T-cell (primary cell): ENCODE data around the gene ARPC1B. TPM values are rescaled to one million over a fixed set of nuclear protein-coding genes. Genes with fewer than 3 reads are reported as not detected.

Experiments used
- ATAC-seq, 4 experiments: fragments of 200-7000 bp in 3 of 4; fragments of 150-1000 bp in 1 of 4; cut with Tn5 transposase; replicated peaks in 1 of 4; 1 replicate in 3 of 4; 2 replicates in 1 of 4; pipeline ENCODE4 v1.10.0; 2021; ENCODE audit warnings: moderate library complexity in 3 of 4, mild to moderate bottlenecking in 2 of 4, moderate number of reproducible peaks in 1 of 4
- CTCF ChIA-PET, 2 donors: fragments of 300-600 bp; sonication (Branson Sonifier 250); formaldehyde crosslinking; loops; one replicate each; lab custom pipeline; 2022; ENCODE audit warnings: antibody characterized with exemption in 2 of 2; lab: Charles Lee
- POLR2A ChIA-PET, 2 donors: fragments of 300-600 bp; sonication (Branson Sonifier 250); formaldehyde crosslinking; loops; one replicate each; lab custom pipeline; 2022; ENCODE audit warnings: antibody characterized with exemption in 2 of 2; lab: Charles Lee
- DNase-seq, 35 experiments: peaks; one replicate each; pipeline versions ENCODE4 v3.0.0 to v3.0.0-alpha.2; 2013 to 2023
- H3K27ac ChIP-seq: one replicate; pipeline ENCODE4 v1.5.1; 2013; ENCODE audit warnings: low read length
- H3K27me3 ChIP-seq, 2 experiments: replicated peaks in 1 of 2; 1 replicate in 1 of 2; 2 replicates in 1 of 2; pipeline versions ENCODE4 v1.6.1 to v1.7.0; 2013; ENCODE audit warnings: low read length in 1 of 2, mixed read lengths in 1 of 2; ENCODE audit not compliant: control insufficient read depth in 2 of 2, insufficient read depth in 2 of 2; ENCODE audit errors: extremely low read depth in 1 of 2
- H3K36me3 ChIP-seq, 2 donors: 1 replicate in 1 of 2; 2 replicates in 1 of 2; pipeline versions ENCODE4 v1.6.1 to v1.7.0; 2013; ENCODE audit warnings: low read length in 1 of 2; ENCODE audit not compliant: control insufficient read depth in 2 of 2, insufficient read depth in 1 of 2; ENCODE audit errors: extremely low read depth in 1 of 2
- H3K4me1 ChIP-seq, 2 experiments: 1 replicate in 1 of 2; 2 replicates in 1 of 2; pipeline versions ENCODE4 v1.6.1 to v1.7.0; 2013; ENCODE audit warnings: low read length in 2 of 2, mixed read lengths in 1 of 2; ENCODE audit not compliant: insufficient read depth in 2 of 2, control insufficient read depth in 1 of 2; ENCODE audit errors: extremely low read depth in 1 of 2
- H3K4me3 ChIP-seq, 2 donors: 1 replicate in 1 of 2; 2 replicates in 1 of 2; pipeline versions ENCODE4 v1.5.1 to v1.7.0; 2013; ENCODE audit warnings: mild to moderate bottlenecking in 2 of 2, low read length in 1 of 2, moderate library complexity in 1 of 2; ENCODE audit not compliant: control insufficient read depth in 1 of 2; ENCODE audit errors: extremely low read depth in 1 of 2
- H3K9me3 ChIP-seq: 2 replicates; pipeline ENCODE4 v1.7.0; 2013
- H3K27ac Mint-ChIP-seq, 2 donors: one replicate each; pipeline ENCODE4 v1.8.0; 2020 to 2021; ENCODE audit warnings: mild to moderate bottlenecking in 2 of 2, mixed read lengths in 2 of 2
- H3K27me3 Mint-ChIP-seq, 2 donors: one replicate each; pipeline ENCODE4 v1.8.0; 2021 to 2022; ENCODE audit warnings: mixed read lengths in 2 of 2
- H3K36me3 Mint-ChIP-seq: one replicate; pipeline ENCODE4 v1.8.0; 2021; ENCODE audit warnings: mixed read lengths
- H3K4me1 Mint-ChIP-seq, 3 donors: one replicate each; pipeline ENCODE4 v1.8.0; 2020 to 2022; ENCODE audit warnings: mixed read lengths in 3 of 3, mild to moderate bottlenecking in 1 of 3
- H3K4me3 Mint-ChIP-seq, 3 donors: one replicate each; pipeline ENCODE4 v1.8.0; 2020 to 2022; ENCODE audit warnings: mild to moderate bottlenecking in 3 of 3, mixed read lengths in 3 of 3, moderate library complexity in 3 of 3
- H3K9me3 Mint-ChIP-seq, 3 donors: one replicate each; pipeline ENCODE4 v1.8.0; 2020 to 2022; ENCODE audit warnings: mixed read lengths in 3 of 3
- WGBS: methylation state at CpG from one replicate; pipeline ENCODE4 v1.1.5; 2013; ENCODE audit warnings: missing lambda C conversion rate; ENCODE audit not compliant: insufficient coverage; 5-methylcytosine and 5-hydroxymethylcytosine counted together
- total RNA-seq, 35 experiments: library from RNA in 6 of 35; stranded (reverse) in 6 of 35; fragments of 120-200 nt in 1 of 35; gene quantifications; one replicate each; pipeline versions ENCODE4 v1.2.1 to v1.2.4 and lab custom pipeline; 2013 to 2026

Gene ARPC1B
- total RNA-seq, 5 donors from 2014 or later (not counting 1 experiment from before 2014, with no cell fraction given): 131 to 232 (median 203) TPM

- Mint-ChIP-seq H3K9me3 (no peaks in the 10 kb centered on the region), H3K4me1 (peaks cover 6 to 9% (median 8%) of the 10 kb centered on the region in 3 donors), H3K27me3 (no peaks in the 10 kb centered on the region), H3K4me3 (no peak overlapping the region), H3K27ac (no peak overlapping the region), H3K36me3 (peaks cover 44% of the 10 kb centered on the region)
- H3K4me3 ChIP-seq: no peak overlapping the region
- H3K27me3 ChIP-seq: no peaks in the 10 kb centered on the region
- no peaks in the 10 kb centered on the region for H3K9me3 ChIP-seq
- WGBS: 100% methylated on average over 6 of the region's 9 CpGs
- POLR2A ChIA-PET: interaction anchor here in 1 of 2 donors (0.9 kb wide), 1 partner anchor 9 kb away, joined by 3 read pairs; the partner anchor contains the start of gene BUD31
- peaks cover 30 to 72% of the 10 kb centered on the region in 2 donors for H3K36me3 ChIP-seq
- DNase-seq: no peak
- no peak overlapping the region for H3K27ac ChIP-seq
- no peak for ATAC-seq
- no peaks in the 10 kb centered on the region for H3K4me1 ChIP-seq
- CTCF ChIA-PET: interaction anchor here in 1 of 2 donors (0.6 kb wide), 1 partner anchor 56 kb away, joined by 7 read pairs; no protein-coding TSS in a partner anchor
These were observed 43.7 kb downstream of the ARPC1B start for GRCh38 chr7:99418260-99418659.

- Histone ChIP-seq H3K4me3 (no peak overlapping the region), H3K4me1 (no peaks in the 10 kb centered on the region), H3K27me3 (no peaks in the 10 kb centered on the region), H3K36me3 (peaks cover 33 to 72% of the 10 kb centered on the region in 2 donors), H3K9me3 (no peaks in the 10 kb centered on the region), H3K27ac (no peak overlapping the region)
- ChIA-PET CTCF (no interaction called here), POLR2A (no interaction called here)
- 95% methylated on average over 27 of the region's 29 CpGs for WGBS
- Mint-ChIP-seq H3K9me3 (no peaks in the 10 kb centered on the region), H3K4me1 (peaks cover 6 to 9% (median 6%) of the 10 kb centered on the region in 3 donors), H3K27me3 (no peaks in the 10 kb centered on the region), H3K4me3 (no peak overlapping the region), H3K27ac (no peak overlapping the region), H3K36me3 (peaks cover 43% of the 10 kb centered on the region)
- ATAC-seq (no peak), DNase-seq (no peak)
These were observed 44.9 kb downstream of the ARPC1B start for GRCh38 chr7:99419323-99420021.

GRCh38 chr7:99420213-99420612, 45.7 kb downstream of the ARPC1B start:
- H3K27me3 ChIP-seq: no peaks in the 10 kb centered on the region
- H3K36me3 ChIP-seq: peaks cover 36 to 73% of the 10 kb centered on the region in 2 donors
- no peaks in the 10 kb centered on the region for H3K4me1 ChIP-seq
- ATAC-seq: no peak
- H3K4me3 ChIP-seq: no peak overlapping the region
- no peaks in the 10 kb centered on the region for H3K27me3 Mint-ChIP-seq
- ChIA-PET CTCF (no interaction called here), POLR2A (no interaction called here)
- H3K4me1 Mint-ChIP-seq: peaks cover under 1 to 6% (median 3%) of the 10 kb centered on the region in 3 donors
- no peak overlapping the region for H3K4me3 Mint-ChIP-seq
- no peak overlapping the region for H3K27ac ChIP-seq
- no peak for DNase-seq
- no peak overlapping the region for H3K27ac Mint-ChIP-seq
- no peaks in the 10 kb centered on the region for H3K9me3 ChIP-seq
- peaks cover 40% of the 10 kb centered on the region for H3K36me3 Mint-ChIP-seq
- no peaks in the 10 kb centered on the region for H3K9me3 Mint-ChIP-seq
- 100% methylated on average over 4 of the region's 5 CpGs for WGBS

GRCh38 chr7:99420986-99421385, 46.5 kb downstream of the ARPC1B start:
- Histone ChIP-seq H3K36me3 (peaks cover 40 to 68% of the 10 kb centered on the region in 2 donors), H3K4me1 (no peaks in the 10 kb centered on the region), H3K4me3 (no peak overlapping the region), H3K27ac (no peak overlapping the region), H3K27me3 (no peaks in the 10 kb centered on the region), H3K9me3 (no peaks in the 10 kb centered on the region)
- H3K27me3 Mint-ChIP-seq: no peaks in the 10 kb centered on the region
- H3K27ac Mint-ChIP-seq: no peak overlapping the region
- POLR2A ChIA-PET: no interaction called here
- H3K9me3 Mint-ChIP-seq: no peaks in the 10 kb centered on the region
- peaks cover 37% of the 10 kb centered on the region for H3K36me3 Mint-ChIP-seq
- no peak for DNase-seq
- ATAC-seq: no peak
- CTCF ChIA-PET: interaction anchor here in 1 of 2 donors (1.0 kb wide), 1 partner anchor 12 kb away, joined by 3 read pairs; the partner anchor contains the start of gene BUD31
- WGBS: 100% methylated on average over 1 of the region's 7 CpGs
- peaks cover 0 to 5% (median 0%) of the 10 kb centered on the region in 3 donors for H3K4me1 Mint-ChIP-seq
- H3K4me3 Mint-ChIP-seq: no peak overlapping the region

- no peaks in the 10 kb centered on the region for H3K9me3 ChIP-seq
- H3K4me3 Mint-ChIP-seq: no peak overlapping the region
- H3K4me1 Mint-ChIP-seq: peaks cover 0 to 4% (median 0%) of the 10 kb centered on the region in 3 donors
- ATAC-seq: no peak
- peaks cover 30% of the 10 kb centered on the region for H3K36me3 Mint-ChIP-seq
- peak overlapping the region in 1 of 2 donors; percentile 23 for H3K27ac Mint-ChIP-seq
- no peak overlapping the region for H3K27ac ChIP-seq
- no peaks in the 10 kb centered on the region for H3K27me3 ChIP-seq
- no peak overlapping the region for H3K4me3 ChIP-seq
- POLR2A ChIA-PET: interaction anchor here (0.6 to 0.7 kb wide), 6 partner anchors 14 to 293 kb away, joined by 3 to 6 read pairs (median 4); no protein-coding TSS in a partner anchor
- no peaks in the 10 kb centered on the region for H3K27me3 Mint-ChIP-seq
- H3K4me1 ChIP-seq: no peaks in the 10 kb centered on the region
- H3K36me3 ChIP-seq: peaks cover 35 to 56% of the 10 kb centered on the region in 2 donors
- no peak for DNase-seq
- WGBS: 97% methylated on average over 9 of the region's 11 CpGs
- CTCF ChIA-PET: interaction anchor here in 1 of 2 donors (0.5 to 0.6 kb wide), 3 partner anchors 13 to 1195 kb away, joined by 3 read pairs; partner anchors contain the start of gene BUD31
- H3K9me3 Mint-ChIP-seq: no peaks in the 10 kb centered on the region
These were observed 47.7 kb downstream of the ARPC1B start for GRCh38 chr7:99422186-99422585.

GRCh38 chr7:99422625-99423024, 48.1 kb downstream of the ARPC1B start:
- ATAC-seq: no peak
- POLR2A ChIA-PET: interaction anchor here (0.6 to 0.7 kb wide), 6 partner anchors 13 to 293 kb away, joined by 3 to 6 read pairs (median 4); no protein-coding TSS in a partner anchor

More at GRCh38 chr7:99422625-99423024, 48.1 kb downstream of the ARPC1B start:
- Mint-ChIP-seq H3K9me3 (no peaks in the 10 kb centered on the region), H3K4me3 (no peak overlapping the region), H3K36me3 (peaks cover 26% of the 10 kb centered on the region), H3K4me1 (peaks cover 0 to 2% (median 0%) of the 10 kb centered on the region in 3 donors), H3K27me3 (no peaks in the 10 kb centered on the region), H3K27ac (peak overlapping the region in 1 of 2 donors; percentile 62)
- 100% methylated on average over 2 of the region's 5 CpGs for WGBS
- no peaks in the 10 kb centered on the region for H3K9me3 ChIP-seq
- CTCF ChIA-PET: interaction anchor here in 1 of 2 donors (0.5 to 0.6 kb wide), 3 partner anchors 14 to 1196 kb away, joined by 3 read pairs; partner anchors contain the start of gene BUD31
- no peak overlapping the region for H3K4me3 ChIP-seq
- no peak overlapping the region for H3K27ac ChIP-seq
- no peaks in the 10 kb centered on the region for H3K27me3 ChIP-seq
- H3K4me1 ChIP-seq: no peaks in the 10 kb centered on the region
- peaks cover 31 to 52% of the 10 kb centered on the region in 2 donors for H3K36me3 ChIP-seq
- no peak for DNase-seq
